ENCODE measurements around the gene AHRR.

Gene AHRR

GRCh38 chr5:463952-464351 lies 142.4 kb downstream of the AHRR start:
- DNase-seq: no peak

- DNase-seq: no peak
Observed at GRCh38 chr5:464446-464842, 142.9 kb downstream of the AHRR start.

GRCh38 chr5:464843-465590 lies 143.5 kb downstream of the AHRR start:
- DNase-seq: no peak

DNA sequence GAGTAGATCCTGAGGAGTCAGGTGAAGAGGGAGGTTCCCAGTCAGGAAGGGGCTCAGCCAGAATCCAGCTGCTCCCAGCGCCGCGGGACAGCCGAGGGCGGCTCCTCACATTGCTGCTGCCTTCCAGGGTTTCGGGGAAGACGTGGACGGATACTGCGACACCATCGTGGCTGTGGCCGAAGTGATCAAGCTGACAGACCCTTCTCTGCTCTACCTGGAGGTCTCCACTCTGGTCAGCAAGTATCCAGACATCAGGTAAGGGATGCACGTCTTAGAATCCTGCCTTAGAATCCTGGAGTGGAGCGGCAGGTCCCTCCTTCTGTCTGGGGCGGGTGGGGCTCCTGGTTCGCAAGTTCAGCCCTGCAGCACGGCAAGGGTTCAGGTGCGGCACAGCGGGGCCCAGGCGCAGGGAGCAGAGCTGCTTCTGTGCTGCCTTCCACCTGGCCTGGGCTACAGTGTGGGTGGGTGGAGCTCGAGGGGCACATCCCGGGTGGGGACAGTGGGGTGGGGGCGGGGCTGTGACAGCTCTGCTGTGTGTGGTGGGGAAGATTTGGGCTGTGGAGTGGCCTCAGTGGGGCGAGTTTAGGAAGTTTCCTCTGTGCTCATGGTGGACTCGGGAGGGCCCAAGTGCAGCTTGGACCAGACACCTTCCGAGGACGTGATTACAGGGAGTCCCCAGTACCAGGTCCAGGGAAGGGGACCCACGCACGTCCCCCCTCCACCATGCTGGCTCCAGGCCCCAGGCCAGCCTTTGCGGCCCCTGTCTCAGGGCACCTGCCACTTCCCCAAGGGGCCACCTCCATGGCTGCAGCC lies 144.3 kb downstream of the AHRR start:
- DNase-seq: no peak

DNA sequence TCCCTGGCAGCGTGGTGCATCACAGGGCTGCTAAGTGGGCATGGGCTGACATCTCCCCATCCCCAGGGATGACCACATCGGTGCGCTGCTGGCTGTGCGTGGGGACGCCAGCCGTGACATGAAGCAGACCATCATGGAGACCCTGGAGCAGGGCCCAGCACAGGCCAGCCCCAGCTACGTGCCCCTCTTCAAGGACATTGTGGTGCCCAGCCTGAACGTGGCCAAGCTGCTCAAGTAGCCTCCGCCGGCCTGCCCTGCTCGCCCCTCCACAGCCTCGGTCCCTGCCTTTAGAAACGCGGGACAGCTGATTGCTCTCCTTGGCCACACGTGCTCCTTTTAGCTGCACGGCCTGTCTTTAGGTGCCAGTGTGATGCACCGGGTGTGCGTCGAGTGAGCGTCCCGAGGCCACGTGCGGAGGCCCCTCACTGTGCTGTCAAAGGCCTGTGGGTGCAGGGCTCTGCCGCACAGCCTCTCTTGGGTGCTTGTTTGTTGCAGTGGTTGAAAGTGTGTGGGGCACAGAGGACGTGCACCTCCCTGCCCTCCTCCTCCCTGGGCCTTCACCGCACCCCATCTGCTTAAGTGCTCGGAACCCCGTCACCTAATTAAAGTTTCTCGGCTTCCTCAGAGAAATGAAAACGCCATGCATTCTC lies 145.3 kb downstream of the AHRR start:
- DNase-seq: no peak

GRCh38 chr5:468401-468800 lies 146.9 kb downstream of the AHRR start:
- DNase-seq: no peak

DNA sequence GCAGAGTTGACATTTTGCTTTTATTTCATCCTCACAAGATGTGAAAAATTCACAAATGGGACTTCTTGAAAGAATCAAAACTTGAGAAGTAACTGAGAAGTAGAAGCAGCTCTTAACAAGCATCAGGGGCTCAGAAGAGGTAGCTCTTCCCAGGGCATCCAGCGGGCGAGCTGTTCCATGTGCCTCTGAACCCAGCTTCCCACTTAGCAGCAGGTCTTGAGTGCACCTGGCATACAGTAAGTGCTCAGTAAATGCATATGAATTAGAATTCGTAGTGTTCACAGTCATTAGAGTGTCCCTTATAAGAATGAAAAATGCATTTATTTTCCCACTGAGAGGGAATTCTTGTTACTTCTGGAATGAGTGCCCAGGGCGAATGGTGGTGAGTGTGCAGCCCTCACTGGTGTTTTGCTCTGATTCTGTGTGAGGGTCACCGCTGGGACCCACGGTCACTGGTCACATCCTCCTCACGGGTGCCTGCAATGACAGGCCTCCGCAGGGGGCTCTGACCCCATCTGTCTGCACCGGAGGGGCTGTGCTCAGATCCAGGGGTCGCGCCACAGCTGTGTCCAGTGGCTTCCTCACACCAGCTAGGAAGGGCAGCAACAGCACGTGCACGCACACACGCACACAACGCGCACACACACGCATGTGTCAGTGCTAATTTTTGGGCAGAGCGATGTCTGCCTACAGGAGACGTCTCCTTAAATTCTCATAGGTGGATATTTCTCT lies 148.4 kb downstream of the AHRR start:
- no peak for DNase-seq

DNA sequence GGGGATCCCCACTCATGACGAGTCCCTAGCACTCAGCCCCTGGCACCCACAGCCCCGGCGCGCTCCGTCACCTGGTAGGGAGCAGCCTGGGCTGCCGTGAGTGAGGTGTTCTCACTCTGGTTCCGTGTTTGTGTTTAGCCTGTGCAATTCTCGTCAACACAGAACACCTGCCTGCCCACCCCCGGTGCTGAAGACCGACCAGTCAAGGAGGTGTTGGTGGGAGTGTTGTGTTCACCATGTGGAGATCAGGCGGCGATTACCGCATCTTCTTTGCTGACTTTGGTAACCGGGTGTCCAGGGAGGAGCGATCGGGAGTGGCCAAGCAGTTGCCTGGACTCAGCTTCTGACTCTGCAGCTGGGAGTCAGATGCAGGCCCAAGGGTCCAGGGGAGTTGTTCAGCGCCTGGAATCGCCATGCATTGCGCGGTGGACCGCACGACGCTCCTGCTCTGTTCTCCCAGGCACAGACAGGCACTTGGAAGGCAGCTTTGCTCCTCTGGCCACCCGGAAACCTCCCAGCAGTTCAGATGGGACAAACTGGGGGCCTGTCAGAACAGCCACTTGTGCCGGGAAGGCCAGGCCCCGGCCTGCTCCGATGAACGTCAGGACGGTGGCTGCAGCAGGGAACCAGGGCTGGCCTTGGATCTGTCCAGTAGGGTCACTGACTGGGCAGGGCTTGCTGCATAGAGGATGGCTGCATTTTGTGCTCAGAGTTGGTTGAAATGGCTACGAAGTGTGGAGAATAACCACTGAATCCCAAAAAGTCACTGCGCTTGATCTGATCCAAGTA lies 149.6 kb downstream of the AHRR start:
- peak in 1 of 3 experiments; percentile 30 for DNase-seq

- peak in 1 of 3 experiments; percentile 62 for DNase-seq
Observed at GRCh38 chr5:471750-472058, 150.2 kb downstream of the AHRR start.

- peak in 2 of 3 experiments; percentile 82 to 85 for DNase-seq
Observed at GRCh38 chr5:472076-472655, 150.7 kb downstream of the AHRR start.

DNA sequence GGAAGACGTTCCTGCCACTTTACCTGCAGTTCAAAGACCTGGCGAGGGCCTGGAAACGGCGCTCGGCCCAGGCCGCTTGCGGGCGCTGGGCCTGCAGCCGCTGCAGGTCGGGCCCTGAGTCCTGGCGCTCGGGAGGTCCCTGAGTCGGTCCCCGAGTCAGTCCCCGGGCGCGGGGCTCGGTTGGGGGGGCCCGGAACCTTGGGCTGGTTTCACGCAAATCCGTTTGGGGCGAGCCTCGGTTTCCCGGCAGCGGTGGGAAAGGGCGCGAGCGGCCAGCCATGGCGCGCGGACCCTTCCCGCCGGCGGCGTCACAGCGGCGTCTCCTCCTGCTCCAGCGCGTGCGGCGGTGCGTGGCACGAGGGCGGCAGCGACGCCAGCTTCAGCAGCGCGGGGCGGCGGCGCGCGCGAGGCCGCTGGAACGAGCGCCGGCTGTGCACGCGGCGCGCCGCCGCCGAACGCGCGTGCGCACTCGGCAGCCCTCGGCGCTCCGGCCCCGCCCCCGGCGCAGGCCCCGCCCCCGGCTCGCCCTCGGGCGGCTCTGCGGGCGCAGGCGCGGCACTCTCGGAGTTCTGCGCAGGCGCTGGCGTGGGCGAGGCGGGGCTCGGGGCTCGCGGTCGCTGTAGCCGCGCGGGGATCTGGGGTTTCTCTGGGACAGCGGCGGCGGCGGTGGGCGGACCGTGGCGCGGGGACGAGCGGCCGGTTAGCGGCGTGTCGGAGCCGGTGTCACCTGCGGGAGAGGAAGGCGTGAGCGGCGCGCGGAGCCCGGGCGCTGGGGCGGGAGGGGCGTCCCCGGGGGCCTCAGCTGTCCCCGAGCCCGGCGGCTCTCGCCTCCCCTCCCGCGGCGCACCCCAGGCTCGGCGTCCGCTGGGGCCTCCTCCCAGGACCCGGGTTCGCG lies 151.4 kb downstream of the AHRR start:
- DNase-seq: peak; percentile 91 to 95 (median 94)

DNA sequence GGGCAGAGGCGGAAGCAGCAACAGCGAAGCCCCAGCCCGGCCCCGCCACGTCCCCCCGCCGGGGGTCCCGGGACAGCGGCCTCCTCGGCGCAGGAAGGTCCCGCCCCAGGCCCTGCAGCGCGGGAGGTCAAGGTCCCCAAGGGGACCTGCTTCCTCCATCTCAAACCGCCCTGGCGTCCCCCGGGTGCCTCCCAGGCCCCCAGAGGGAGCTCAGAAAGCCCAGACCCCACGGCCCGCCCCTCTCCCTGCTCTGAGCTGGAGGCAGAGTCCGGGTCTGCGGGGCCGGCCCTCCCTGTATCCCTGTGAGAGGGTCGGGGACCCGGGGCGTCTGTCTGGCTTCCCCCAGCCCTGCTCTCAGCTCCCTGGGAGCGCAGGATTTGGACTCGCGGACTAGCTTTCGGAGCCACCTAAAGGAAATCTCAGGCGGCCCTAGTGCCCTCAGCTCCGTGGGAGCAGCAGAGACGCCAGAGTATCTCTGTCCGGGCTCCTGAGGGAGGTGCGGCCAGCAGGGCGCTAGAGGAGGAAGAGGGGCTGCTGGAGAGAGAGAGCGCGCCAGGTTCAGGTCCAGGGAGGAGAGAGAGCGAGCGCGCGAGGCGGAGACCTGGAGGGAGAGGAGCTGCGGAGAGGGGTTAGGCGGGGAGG lies 152.2 kb downstream of the AHRR start:
- peak in 2 of 3 experiments; percentile 76 to 84 for DNase-seq

DNA sequence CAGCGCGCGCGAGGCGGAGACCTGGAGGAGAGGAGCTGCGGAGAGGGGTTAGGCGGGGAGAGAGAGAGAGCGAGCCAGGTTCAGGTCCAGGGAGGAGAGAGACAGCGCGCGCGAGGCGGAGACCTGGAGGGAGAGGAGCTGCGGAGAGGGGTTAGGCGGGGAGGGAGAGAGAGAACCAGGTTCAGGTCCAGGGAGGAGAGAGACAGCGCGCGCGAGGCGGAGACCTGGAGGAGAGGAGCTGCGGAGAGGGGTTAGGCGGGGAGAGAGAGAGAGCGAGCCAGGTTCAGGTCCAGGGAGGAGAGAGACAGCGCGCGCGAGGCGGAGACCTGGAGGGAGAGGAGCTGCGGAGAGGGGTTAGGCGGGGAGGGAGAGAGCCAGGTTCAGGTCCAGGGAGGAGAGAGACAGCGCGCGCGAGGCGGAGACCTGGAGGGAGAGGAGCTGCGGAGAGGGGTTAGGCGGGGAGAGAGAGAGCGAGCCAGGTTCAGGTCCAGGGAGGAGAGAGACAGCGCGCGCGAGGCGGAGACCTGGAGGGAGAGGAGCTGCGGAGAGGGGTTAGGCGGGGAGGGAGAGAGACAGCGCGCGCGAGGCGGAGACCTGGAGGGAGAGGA lies 152.8 kb downstream of the AHRR start:
- peak in 1 of 3 experiments; percentile 55 for DNase-seq

DNA sequence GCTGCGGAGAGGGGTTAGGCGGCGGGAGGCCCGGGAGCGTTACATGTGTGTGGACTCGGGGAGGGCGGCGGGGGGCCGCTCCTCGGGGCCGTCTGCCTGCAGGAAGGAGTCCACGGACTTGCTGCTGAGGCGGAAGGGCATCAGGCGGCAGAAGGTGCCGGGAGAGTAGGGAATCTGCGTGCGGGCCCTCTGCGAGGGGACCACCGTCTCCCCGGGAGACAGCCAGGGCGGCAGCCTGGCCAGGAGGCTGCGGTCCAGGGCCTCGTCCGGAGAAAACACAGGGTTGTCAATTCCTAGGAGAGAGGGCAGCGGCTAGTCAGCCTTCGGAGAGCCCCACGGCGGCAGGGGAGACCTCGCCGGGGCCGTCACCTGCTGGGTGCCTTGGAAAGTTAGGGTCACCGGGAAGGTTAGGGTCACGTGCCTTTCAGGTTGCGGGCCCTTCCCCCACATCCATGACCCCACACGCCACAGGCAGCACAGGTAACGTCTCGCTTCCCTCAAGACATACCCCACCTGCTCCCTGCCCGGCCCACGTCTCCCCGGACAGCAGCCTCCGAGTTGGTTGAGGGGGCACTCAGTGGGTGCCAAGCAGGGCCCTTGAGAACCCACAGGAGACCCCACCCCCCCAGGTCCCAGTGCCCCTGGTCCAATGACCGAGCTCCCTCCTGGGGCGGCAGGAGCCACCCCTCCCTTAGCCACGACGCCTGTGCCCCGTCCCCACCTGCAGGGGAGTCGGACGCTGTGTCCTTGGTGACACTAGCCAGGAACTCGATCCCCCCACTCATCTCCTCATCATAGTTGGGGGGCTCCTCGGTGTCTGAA lies 153.5 kb downstream of the AHRR start:
- DNase-seq: peak in 2 of 3 experiments; percentile 60 to 62

- no peak for DNase-seq
Observed at GRCh38 chr5:475704-476101, 154.2 kb downstream of the AHRR start.

DNA sequence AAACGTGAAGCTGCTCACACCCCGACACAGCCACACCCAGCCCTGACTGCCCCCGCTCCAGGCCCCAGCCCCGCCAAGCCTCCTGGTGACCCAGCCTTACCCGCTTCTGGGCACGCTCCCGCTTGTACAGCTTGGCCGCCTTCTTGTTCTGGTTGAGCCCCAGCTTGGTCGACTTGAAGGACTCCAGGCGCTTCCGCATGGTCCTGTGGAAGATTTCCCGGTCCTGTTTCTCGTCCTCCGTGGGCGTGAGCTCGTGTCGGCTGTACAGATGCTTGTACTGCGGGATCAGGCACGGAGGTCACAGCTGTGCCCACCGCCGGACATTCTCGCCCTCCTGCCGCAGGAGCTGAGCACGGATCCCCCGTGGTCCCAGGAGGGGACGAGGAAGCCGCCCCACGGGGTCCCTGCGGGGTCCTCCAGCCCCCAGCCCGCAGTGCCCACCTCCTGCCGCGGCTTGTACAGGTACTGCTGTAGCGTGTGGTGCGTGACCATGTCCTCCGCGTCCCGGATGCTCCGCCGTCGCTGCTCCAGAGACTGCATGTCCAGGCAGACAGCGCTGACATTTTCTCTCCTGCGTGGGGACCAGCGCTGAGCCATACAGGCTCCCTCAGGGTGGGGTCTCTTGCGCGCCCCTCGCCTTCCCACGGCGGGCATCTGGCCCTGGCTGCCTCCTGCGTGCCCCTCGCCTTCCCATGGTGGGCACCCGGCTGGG lies 154.7 kb downstream of the AHRR start:
- no peak for DNase-seq

- no peak for DNase-seq
Observed at GRCh38 chr5:476814-477175, 155.3 kb downstream of the AHRR start.

GRCh38 chr5:477247-477646 lies 155.7 kb downstream of the AHRR start:
- DNase-seq: no peak
